Measurements from ENCODE around the gene SLC12A5.

The SLC12A5 gene

DNA sequence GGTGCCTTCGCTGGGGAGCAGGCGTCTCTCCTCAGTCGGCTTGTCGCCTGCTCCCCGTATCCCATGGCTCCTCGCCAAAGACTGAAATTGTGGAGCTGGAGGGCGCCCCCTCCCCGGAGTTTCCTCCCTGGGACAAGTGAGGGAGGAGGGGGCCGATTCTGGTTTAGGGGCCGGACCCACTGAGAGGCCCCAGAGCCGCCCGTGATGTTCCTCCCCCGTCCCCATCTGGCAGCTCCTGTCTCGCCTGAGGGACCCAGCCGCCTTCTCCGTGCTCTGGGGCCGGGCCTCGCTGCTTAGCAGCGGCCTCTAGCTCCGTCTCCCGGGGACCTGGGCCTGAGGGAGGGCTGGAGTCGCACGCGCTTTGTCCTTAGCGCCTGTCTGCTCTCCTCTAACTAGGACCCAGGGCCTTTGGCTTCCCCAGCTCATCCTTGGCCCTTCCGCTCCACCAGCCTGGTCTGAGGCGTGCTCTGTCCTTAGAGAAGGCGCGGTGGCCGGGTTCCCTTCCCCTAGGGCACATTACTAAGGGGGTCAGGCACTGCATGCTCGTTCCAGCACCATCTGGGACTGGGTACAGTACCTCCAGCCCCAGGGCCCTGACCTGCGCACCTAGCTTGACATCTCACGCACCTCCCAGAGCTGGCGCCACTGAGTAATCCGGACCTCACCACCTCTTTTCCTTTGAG lies 29.7 kb downstream of the SLC12A5 start:
- no peak overlapping the region for H2AFZ ChIP-seq (ENCODE audit: insufficient read depth, low read length, poor library complexity)
- no peak overlapping the region for H3K23ac ChIP-seq (ENCODE audit: low read length)
- H3K27ac ChIP-seq (ENCODE audit: low read depth, low read length), result no peak overlapping the region
- DNase-seq, result no peak
- H3K4me1 ChIP-seq (ENCODE audit: control insufficient read depth in 1 of 2, insufficient read depth in 2 of 2, low read length in 2 of 2), result peaks cover 5 to 18% of the 10 kb centered on the region in 2 experiments
- H3K36me3 ChIP-seq (ENCODE audit: control insufficient read depth in 1 of 2, insufficient read depth in 2 of 2, low read length in 2 of 2), result peaks cover 25 to 32% of the 10 kb centered on the region in 2 experiments
- H4K91ac ChIP-seq (ENCODE audit: low read depth, low read length), result no peak overlapping the region
- H2AK5ac ChIP-seq (ENCODE audit: low read length), result no peak overlapping the region
- no peak overlapping the region for H3K9ac ChIP-seq (ENCODE audit: low read length)
- peaks cover 22% of the 10 kb centered on the region for H3K27me3 ChIP-seq (ENCODE audit: insufficient read depth, low read length)
- H3K79me2 ChIP-seq (ENCODE audit: control insufficient read depth, insufficient read depth, low read length, poor library complexity), result no peaks in the 10 kb centered on the region
- no peak overlapping the region for H2BK120ac ChIP-seq (ENCODE audit: insufficient read depth, low read length, poor library complexity)
- no peak overlapping the region for H4K12ac ChIP-seq (ENCODE audit: low read depth, low read length)
- no peaks in the 10 kb centered on the region for H3K79me1 ChIP-seq (ENCODE audit: low read length)
- H3K4ac ChIP-seq (ENCODE audit: low read depth, low read length), result no peak overlapping the region
- no peak overlapping the region for H3K14ac ChIP-seq (ENCODE audit: low read length)
- no CpG with 5 or more reads among the region's 35 CpGs for WGBS (ENCODE audit: extremely low coverage, insufficient coverage, insufficient read length)
- H3K4me2 ChIP-seq (ENCODE audit: low read length), result peak overlapping the region; percentile 15
- no peak overlapping the region for H3K4me3 ChIP-seq (ENCODE audit: low read depth, low read length)
- no peak overlapping the region for H2BK5ac ChIP-seq (ENCODE audit: low read depth, low read length, poor library complexity)
- no peak overlapping the region for H3K18ac ChIP-seq (ENCODE audit: low read length)
- H2BK12ac ChIP-seq (ENCODE audit: low read length), result no peak overlapping the region
- peaks cover 4% of the 10 kb centered on the region for H3K9me3 ChIP-seq (ENCODE audit: insufficient read depth, low read depth, low read length)
- no peak overlapping the region for H4K8ac ChIP-seq (ENCODE audit: low read depth, low read length)

- Histone ChIP-seq H3K9ac (ENCODE audit: low read length) (no peak overlapping the region), H4K91ac (ENCODE audit: low read depth, low read length) (no peak overlapping the region), H3K9me3 (ENCODE audit: insufficient read depth, low read depth, low read length) (peaks cover 4% of the 10 kb centered on the region), H2AFZ (ENCODE audit: insufficient read depth, low read length, poor library complexity) (no peak overlapping the region), H3K79me2 (ENCODE audit: control insufficient read depth, insufficient read depth, low read length, poor library complexity) (no peaks in the 10 kb centered on the region), H3K4me2 (ENCODE audit: low read length) (no peak overlapping the region), H2AK5ac (ENCODE audit: low read length) (no peak overlapping the region), H3K18ac (ENCODE audit: low read length) (no peak overlapping the region), H3K27me3 (ENCODE audit: insufficient read depth, low read length) (peaks cover 22% of the 10 kb centered on the region), H2BK12ac (ENCODE audit: low read length) (no peak overlapping the region), H2BK5ac (ENCODE audit: low read depth, low read length, poor library complexity) (no peak overlapping the region), H4K12ac (ENCODE audit: low read depth, low read length) (no peak overlapping the region), H3K36me3 (ENCODE audit: control insufficient read depth in 1 of 2, insufficient read depth in 2 of 2, low read length in 2 of 2) (peaks cover 37 to 49% of the 10 kb centered on the region in 2 experiments), H3K79me1 (ENCODE audit: low read length) (no peaks in the 10 kb centered on the region), H3K27ac (ENCODE audit: low read depth, low read length) (no peak overlapping the region), H3K23ac (ENCODE audit: low read length) (no peak overlapping the region), H3K4ac (ENCODE audit: low read depth, low read length) (no peak overlapping the region), H3K14ac (ENCODE audit: low read length) (no peak overlapping the region), H3K4me1 (ENCODE audit: control insufficient read depth in 1 of 2, insufficient read depth in 2 of 2, low read length in 2 of 2) (peaks cover 5 to 18% of the 10 kb centered on the region in 2 experiments), H2BK120ac (ENCODE audit: insufficient read depth, low read length, poor library complexity) (no peak overlapping the region), H3K4me3 (ENCODE audit: low read depth, low read length) (no peak overlapping the region), H4K8ac (ENCODE audit: low read depth, low read length) (no peak overlapping the region)
- no peak for DNase-seq
- no CpG with 5 or more reads among the region's 2 CpGs for WGBS (ENCODE audit: extremely low coverage, insufficient coverage, insufficient read length)
Measured at GRCh38 chr20:46060301-46060881, 31.4 kb downstream of the SLC12A5 start.

DNA sequence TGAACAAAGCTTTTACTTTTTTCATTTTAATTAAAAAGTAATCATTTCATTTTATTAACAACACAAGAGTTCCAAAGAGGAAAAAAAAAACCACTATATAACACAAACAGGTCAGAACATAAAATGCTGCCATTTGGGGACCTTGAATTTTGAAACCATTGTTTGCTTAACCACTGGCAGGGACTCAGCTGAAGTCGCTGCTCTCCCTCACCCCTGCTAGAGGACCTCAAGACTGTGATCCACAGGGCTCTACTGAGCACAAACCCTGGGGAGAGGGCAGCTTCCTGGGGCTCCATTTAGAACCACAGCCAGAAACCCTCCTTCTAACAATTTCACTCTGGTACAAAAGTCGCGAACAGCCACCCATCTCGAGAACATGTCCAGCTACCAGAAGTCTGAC lies 32.0 kb downstream of the SLC12A5 start:
- Histone ChIP-seq H3K4ac (ENCODE audit: low read depth, low read length) (no peak overlapping the region), H2BK5ac (ENCODE audit: low read depth, low read length, poor library complexity) (no peak overlapping the region), H4K8ac (ENCODE audit: low read depth, low read length) (no peak overlapping the region), H3K4me3 (ENCODE audit: low read depth, low read length) (no peak overlapping the region), H3K27me3 (ENCODE audit: insufficient read depth, low read length) (peaks cover 22% of the 10 kb centered on the region), H3K4me1 (ENCODE audit: control insufficient read depth in 1 of 2, insufficient read depth in 2 of 2, low read length in 2 of 2) (peaks cover 5 to 18% of the 10 kb centered on the region in 2 experiments), H2AFZ (ENCODE audit: insufficient read depth, low read length, poor library complexity) (no peak overlapping the region), H2AK5ac (ENCODE audit: low read length) (no peak overlapping the region), H3K18ac (ENCODE audit: low read length) (no peak overlapping the region), H3K9me3 (ENCODE audit: insufficient read depth, low read depth, low read length) (peaks cover 4% of the 10 kb centered on the region), H3K36me3 (ENCODE audit: control insufficient read depth in 1 of 2, insufficient read depth in 2 of 2, low read length in 2 of 2) (peaks cover 37 to 53% of the 10 kb centered on the region in 2 experiments), H3K9ac (ENCODE audit: low read length) (no peak overlapping the region), H3K4me2 (ENCODE audit: low read length) (no peak overlapping the region), H2BK120ac (ENCODE audit: insufficient read depth, low read length, poor library complexity) (no peak overlapping the region), H4K12ac (ENCODE audit: low read depth, low read length) (no peak overlapping the region), H3K14ac (ENCODE audit: low read length) (no peak overlapping the region), H2BK12ac (ENCODE audit: low read length) (no peak overlapping the region), H3K79me1 (ENCODE audit: low read length) (no peaks in the 10 kb centered on the region), H3K27ac (ENCODE audit: low read depth, low read length) (no peak overlapping the region), H3K23ac (ENCODE audit: low read length) (no peak overlapping the region), H3K79me2 (ENCODE audit: control insufficient read depth, insufficient read depth, low read length, poor library complexity) (no peaks in the 10 kb centered on the region), H4K91ac (ENCODE audit: low read depth, low read length) (no peak overlapping the region)
- WGBS (ENCODE audit: extremely low coverage, insufficient coverage, insufficient read length), result no CpG with 5 or more reads among the region's 4 CpGs
- DNase-seq, result no peak

DNA sequence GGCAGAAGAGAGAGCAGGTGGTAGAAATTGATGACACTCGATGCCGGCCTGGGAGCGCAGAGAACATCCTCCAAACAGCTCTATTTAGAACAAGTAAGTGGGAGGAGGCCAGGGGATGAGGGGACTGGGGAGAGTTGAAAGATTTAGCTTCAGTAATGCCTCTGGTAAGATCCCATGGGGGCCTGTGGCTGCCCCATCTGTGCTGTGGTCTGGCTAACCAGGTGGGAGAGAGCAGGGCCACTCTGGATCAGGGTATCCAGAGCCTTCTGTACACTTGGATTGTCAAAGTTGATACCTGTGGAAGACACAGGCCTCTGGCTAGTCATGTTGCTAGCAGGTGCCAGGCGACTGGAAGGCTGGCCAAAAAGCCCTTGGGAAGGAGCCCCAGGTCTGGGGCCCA lies 33.1 kb downstream of the SLC12A5 start:
- no peak overlapping the region for H3K9ac ChIP-seq (ENCODE audit: low read length)
- H3K4me2 ChIP-seq (ENCODE audit: low read length), result no peak overlapping the region
- peaks cover 5 to 18% of the 10 kb centered on the region in 2 experiments for H3K4me1 ChIP-seq (ENCODE audit: control insufficient read depth in 1 of 2, insufficient read depth in 2 of 2, low read length in 2 of 2)
- H2BK5ac ChIP-seq (ENCODE audit: low read depth, low read length, poor library complexity), result no peak overlapping the region
- H4K91ac ChIP-seq (ENCODE audit: low read depth, low read length), result no peak overlapping the region
- no peak overlapping the region for H3K14ac ChIP-seq (ENCODE audit: low read length)
- no peaks in the 10 kb centered on the region for H3K79me2 ChIP-seq (ENCODE audit: control insufficient read depth, insufficient read depth, low read length, poor library complexity)
- H3K79me1 ChIP-seq (ENCODE audit: low read length), result no peaks in the 10 kb centered on the region
- no peak overlapping the region for H2AFZ ChIP-seq (ENCODE audit: insufficient read depth, low read length, poor library complexity)
- peaks cover 18% of the 10 kb centered on the region for H3K27me3 ChIP-seq (ENCODE audit: insufficient read depth, low read length)
- no peak overlapping the region for H4K8ac ChIP-seq (ENCODE audit: low read depth, low read length)
- no peak overlapping the region for H4K12ac ChIP-seq (ENCODE audit: low read depth, low read length)
- H2AK5ac ChIP-seq (ENCODE audit: low read length), result no peak overlapping the region
- no peak overlapping the region for H3K27ac ChIP-seq (ENCODE audit: low read depth, low read length)
- peaks cover 41 to 63% of the 10 kb centered on the region in 2 experiments for H3K36me3 ChIP-seq (ENCODE audit: control insufficient read depth in 1 of 2, insufficient read depth in 2 of 2, low read length in 2 of 2)
- H2BK120ac ChIP-seq (ENCODE audit: insufficient read depth, low read length, poor library complexity), result no peak overlapping the region
- H3K4ac ChIP-seq (ENCODE audit: low read depth, low read length), result no peak overlapping the region
- peaks cover 2% of the 10 kb centered on the region for H3K9me3 ChIP-seq (ENCODE audit: insufficient read depth, low read depth, low read length)
- H3K18ac ChIP-seq (ENCODE audit: low read length), result no peak overlapping the region
- WGBS (ENCODE audit: extremely low coverage, insufficient coverage, insufficient read length), result no CpG with 5 or more reads among the region's 4 CpGs
- H3K4me3 ChIP-seq (ENCODE audit: low read depth, low read length), result no peak overlapping the region
- no peak overlapping the region for H3K23ac ChIP-seq (ENCODE audit: low read length)
- DNase-seq, result no peak
- no peak overlapping the region for H2BK12ac ChIP-seq (ENCODE audit: low read length)

Data from trophoblast cell (in vitro differentiated cells and primary cell).